ENCODE results near the gene RASAL2.

DNA sequence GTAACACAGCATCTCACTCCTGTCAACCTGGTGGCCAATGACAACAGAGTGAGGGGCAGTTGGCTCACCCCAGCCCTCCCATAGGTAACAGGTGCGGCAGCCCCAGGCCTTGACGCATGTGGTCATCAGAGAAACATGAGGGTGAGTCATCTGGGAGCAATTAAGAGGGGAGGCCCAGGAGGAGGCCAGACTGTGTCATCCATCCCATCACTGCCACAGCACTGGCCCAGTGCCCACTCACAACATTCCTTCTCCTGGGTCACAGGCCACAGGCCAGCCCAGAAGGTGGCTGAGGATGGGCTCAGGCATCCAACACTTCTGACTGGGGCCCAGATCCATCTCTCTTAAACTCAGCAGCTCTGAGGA lies 436.1 kb downstream of the RASAL2 start:
- TF ChIP-seq, protein P1, sequence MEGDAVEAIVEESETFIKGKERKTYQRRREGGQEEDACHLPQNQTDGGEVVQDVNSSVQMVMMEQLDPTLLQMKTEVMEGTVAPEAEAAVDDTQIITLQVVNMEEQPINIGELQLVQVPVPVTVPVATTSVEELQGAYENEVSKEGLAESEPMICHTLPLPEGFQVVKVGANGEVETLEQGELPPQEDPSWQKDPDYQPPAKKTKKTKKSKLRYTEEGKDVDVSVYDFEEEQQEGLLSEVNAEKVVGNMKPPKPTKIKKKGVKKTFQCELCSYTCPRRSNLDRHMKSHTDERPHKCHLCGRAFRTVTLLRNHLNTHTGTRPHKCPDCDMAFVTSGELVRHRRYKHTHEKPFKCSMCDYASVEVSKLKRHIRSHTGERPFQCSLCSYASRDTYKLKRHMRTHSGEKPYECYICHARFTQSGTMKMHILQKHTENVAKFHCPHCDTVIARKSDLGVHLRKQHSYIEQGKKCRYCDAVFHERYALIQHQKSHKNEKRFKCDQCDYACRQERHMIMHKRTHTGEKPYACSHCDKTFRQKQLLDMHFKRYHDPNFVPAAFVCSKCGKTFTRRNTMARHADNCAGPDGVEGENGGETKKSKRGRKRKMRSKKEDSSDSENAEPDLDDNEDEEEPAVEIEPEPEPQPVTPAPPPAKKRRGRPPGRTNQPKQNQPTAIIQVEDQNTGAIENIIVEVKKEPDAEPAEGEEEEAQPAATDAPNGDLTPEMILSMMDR (IDR thresholded peaks at IDR 0.05): no peak
- TF ChIP-seq ZFX (IDR thresholded peaks at IDR 0.05; ENCODE audit: borderline replicate concordance): no peak

Data from 22Rv1 (cell line).